Smooth muscle cell (in vitro differentiated cells): ENCODE data around the gene DEDD. TPM values are rescaled to one million over a fixed set of nuclear protein-coding genes. Genes with fewer than 3 reads are reported as not detected.

Experiments
- DNase-seq: peaks from one replicate; lab custom pipeline; 2025; ENCODE audit not compliant: unreplicated experiment; lab: John Stamatoyannopoulos, UW
- H2AFZ ChIP-seq: fragments of 200-600 bp; sonication (generic); 2 replicates; pipeline ENCODE4 v1.6.0; 2016; ENCODE audit warnings: antibody characterized with exemption, low read depth, mild to moderate bottlenecking
- H3F3A ChIP-seq: fragments of 200-600 bp; sonication (generic); 2 replicates; pipeline ENCODE4 v1.6.0; 2017; ENCODE audit warnings: antibody characterized with exemption, low read depth
- H3K27ac ChIP-seq: fragments of 200-600 bp; sonication (generic); 2 replicates; pipeline ENCODE4 v1.5.1; 2016; ENCODE audit warnings: low read depth, mild to moderate bottlenecking
- H3K27me3 ChIP-seq: fragments of 200-600 bp; sonication (generic); 2 replicates; pipeline ENCODE4 v1.6.1; 2016; ENCODE audit warnings: low read depth, mild to moderate bottlenecking
- H3K36me3 ChIP-seq: fragments of 200-600 bp; sonication (generic); 2 replicates; pipeline ENCODE4 v1.5.1; 2016; ENCODE audit warnings: low read depth
- H3K4me1 ChIP-seq: fragments of 200-600 bp; sonication (generic); 2 replicates; pipeline ENCODE4 v1.5.1; 2016; ENCODE audit warnings: low read depth
- H3K4me2 ChIP-seq: fragments of 200-600 bp; sonication (generic); 2 replicates; pipeline ENCODE4 v1.6.0; 2016; ENCODE audit warnings: mild to moderate bottlenecking
- H3K4me3 ChIP-seq: fragments of 200-600 bp; sonication (generic); 2 replicates; pipeline ENCODE4 v1.5.1; 2016; ENCODE audit warnings: mild to moderate bottlenecking
- H3K79me2 ChIP-seq: fragments of 200-600 bp; sonication (generic); 2 replicates; pipeline ENCODE4 v1.6.0; 2016; ENCODE audit warnings: low read depth, mild to moderate bottlenecking
- H3K9ac ChIP-seq: fragments of 200-600 bp; sonication (generic); 2 replicates; pipeline ENCODE4 v1.6.0; 2016; ENCODE audit warnings: low read depth
- H3K9me3 ChIP-seq: fragments of 200-600 bp; sonication (generic); replicated peaks from 2 replicates; pipeline ENCODE4 v1.5.1; 2016; ENCODE audit warnings: low read depth
- H4K20me1 ChIP-seq: fragments of 200-600 bp; sonication (generic); 2 replicates; pipeline ENCODE4 v1.6.0; 2016; ENCODE audit warnings: low read depth
- CTCF ChIP-seq: fragments of 200-600 bp; sonication (generic); IDR thresholded peaks from 2 replicates; pipeline ENCODE4 v1.5.1; 2017; ENCODE audit warnings: borderline replicate concordance, mild to moderate bottlenecking, antibody characterized with exemption; ENCODE audit not compliant: insufficient read depth, poor library complexity, severe bottlenecking
- WGBS: methylation state at CpG from one replicate; pipeline ENCODE4 v1.1.7; 2016; ENCODE audit warnings: low lambda C conversion rate; 5-methylcytosine and 5-hydroxymethylcytosine counted together
- polyA plus RNA-seq: library from polyadenylated mRNA; unstranded; fragments of >200 nt; fragmentation: Nextera tagmentation; extraction: Ambion mirVana; gene quantifications from 2 replicates; pipeline ENCODE4 v1.2.1, GENCODE V29; 2016
- total RNA-seq: library from RNA; depleted of rRNA; stranded (reverse); fragments of >200 nt; gene quantifications from 2 replicates; pipeline ENCODE4 v1.2.3, GENCODE V29; 2014

Gene DEDD
- total and polyA plus RNA-seq, 2 experiments from 2014 or later: 36.3 to 38.6 TPM

- peak overlapping the region; percentile 8 for H3K4me3 ChIP-seq
- H2AFZ ChIP-seq: no peak overlapping the region
- no peak for TF ChIP-seq CTCF
- DNase-seq: no peak
- H3K4me1 ChIP-seq: peaks cover 34% of the 10 kb centered on the region
- WGBS: 16% methylated on average over 10 of the region's 10 CpGs
- no peaks in the 10 kb centered on the region for H4K20me1 ChIP-seq
- H3F3A ChIP-seq: peaks cover 31% of the 10 kb centered on the region
- no peaks in the 10 kb centered on the region for H3K79me2 ChIP-seq
- H3K9ac ChIP-seq: peak overlapping the region; percentile 85
- peak overlapping the region; percentile 76 for H3K4me2 ChIP-seq
- H3K36me3 ChIP-seq: no peaks in the 10 kb centered on the region
- H3K27me3 ChIP-seq: no peaks in the 10 kb centered on the region
- peak overlapping the region; percentile 96 for H3K27ac ChIP-seq
- no peaks in the 10 kb centered on the region for H3K9me3 ChIP-seq
Observed at GRCh38 chr1:161083748-161084596, 48.5 kb downstream of the DEDD start.

- peaks cover 31% of the 10 kb centered on the region for H3F3A ChIP-seq
- 18% methylated on average over 7 of the region's 8 CpGs for WGBS
Observed at GRCh38 chr1:161082996-161083747, 49.3 kb downstream of the DEDD start.

GRCh38 chr1:161082483-161082882, 50.0 kb downstream of the DEDD start:
- no peaks in the 10 kb centered on the region for H3K27me3 ChIP-seq
- H3K79me2 ChIP-seq: no peaks in the 10 kb centered on the region
- H3K4me2 ChIP-seq: peak overlapping the region; percentile 42
- H3K36me3 ChIP-seq: no peaks in the 10 kb centered on the region
- TF ChIP-seq CTCF: no peak
- peaks cover 31% of the 10 kb centered on the region for H3F3A ChIP-seq
- peak overlapping the region; percentile 83 for H3K9ac ChIP-seq
- H4K20me1 ChIP-seq: no peaks in the 10 kb centered on the region
- 83% methylated on average over 2 of the region's 2 CpGs for WGBS
- no peak overlapping the region for H3K4me3 ChIP-seq
- H3K4me1 ChIP-seq: peaks cover 34% of the 10 kb centered on the region
- H2AFZ ChIP-seq: no peak overlapping the region
- H3K27ac ChIP-seq: peak overlapping the region; percentile 96
- H3K9me3 ChIP-seq: no peaks in the 10 kb centered on the region
- DNase-seq: no peak

More at GRCh38 chr1:161082996-161083747, 49.3 kb downstream of the DEDD start:
- TF ChIP-seq CTCF: no peak
- Histone ChIP-seq H2AFZ (no peak overlapping the region), H3K9me3 (no peaks in the 10 kb centered on the region), H3K36me3 (no peaks in the 10 kb centered on the region), H3K4me1 (peaks cover 34% of the 10 kb centered on the region), H3K27me3 (no peaks in the 10 kb centered on the region), H3K9ac (peak overlapping the region; percentile 85), H3K4me3 (no peak overlapping the region), H3K79me2 (no peaks in the 10 kb centered on the region), H4K20me1 (no peaks in the 10 kb centered on the region), H3K27ac (peak overlapping the region; percentile 96), H3K4me2 (peak overlapping the region; percentile 76)
- peak; percentile 49 for DNase-seq
